KG1 (cell line): ENCODE measurements around the gene TJP2.
"Not testable (repeated sequence)": the region's sequence is repeated elsewhere in the genome, so short reads cannot be mapped to it uniquely, and the experiment has no call there.

Experiments used
- DNase-seq: peaks from one replicate; lab custom pipeline; 2025; lab: John Stamatoyannopoulos, UW

TJP2 gene

GRCh38 chr9:69158471-69158870 is 15.6 kb upstream of the TJP2 start:
- DNase-seq: no peak

- DNase-seq: not testable (repeated sequence)
These were observed 9.5 kb upstream of the TJP2 start for GRCh38 chr9:69164573-69164972.

DNA sequence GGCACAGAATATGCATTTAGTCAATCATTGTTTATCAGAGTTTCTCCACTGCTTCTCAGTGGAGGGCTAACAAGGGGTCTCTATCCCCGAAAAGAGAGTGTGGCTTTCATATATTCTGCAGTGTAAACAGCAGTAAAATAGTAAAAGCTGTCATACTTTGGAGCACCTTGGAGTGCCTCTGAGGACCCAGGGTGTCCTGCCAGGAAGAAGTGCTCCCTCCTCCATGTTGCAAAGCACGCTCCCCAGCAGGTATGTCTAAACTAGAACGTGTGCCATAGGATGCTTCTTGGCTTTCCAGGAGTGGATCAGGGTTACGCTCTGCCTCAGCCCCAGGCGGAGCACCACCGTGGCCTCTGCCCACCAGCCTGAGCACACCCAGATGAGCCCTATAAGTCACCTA is 8.5 kb upstream of the TJP2 start:
- DNase-seq: no peak

GRCh38 chr9:69168709-69169217 is 5.3 kb upstream of the TJP2 start:
- DNase-seq: no peak

GRCh38 chr9:69170231-69170630 is 3.8 kb upstream of the TJP2 start:
- no peak for DNase-seq

DNA sequence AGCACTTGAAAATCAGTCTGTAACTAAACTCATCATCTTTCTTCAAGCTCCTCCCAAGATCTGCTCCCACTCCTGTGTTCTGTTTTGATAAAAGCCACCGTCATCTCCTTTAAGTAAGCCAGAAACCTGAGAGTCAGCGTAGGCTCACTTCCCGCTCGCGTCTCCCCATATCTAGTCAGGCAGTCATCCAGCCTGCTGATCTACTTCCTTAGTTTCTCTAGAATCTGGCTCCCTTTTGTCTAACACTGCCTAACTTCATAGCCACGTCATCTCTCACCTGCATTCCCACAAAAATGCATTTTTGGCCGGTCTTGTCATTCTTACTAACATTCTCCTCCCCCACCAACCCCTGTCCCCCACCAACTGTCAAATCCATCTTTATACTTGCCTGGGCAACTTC is 3.0 kb upstream of the TJP2 start:
- DNase-seq: no peak

GRCh38 chr9:69171517-69171916 is 2.6 kb upstream of the TJP2 start:
- no peak for DNase-seq

GRCh38 chr9:69172895-69173294 is 1.2 kb upstream of the TJP2 start:
- DNase-seq: no peak

DNA sequence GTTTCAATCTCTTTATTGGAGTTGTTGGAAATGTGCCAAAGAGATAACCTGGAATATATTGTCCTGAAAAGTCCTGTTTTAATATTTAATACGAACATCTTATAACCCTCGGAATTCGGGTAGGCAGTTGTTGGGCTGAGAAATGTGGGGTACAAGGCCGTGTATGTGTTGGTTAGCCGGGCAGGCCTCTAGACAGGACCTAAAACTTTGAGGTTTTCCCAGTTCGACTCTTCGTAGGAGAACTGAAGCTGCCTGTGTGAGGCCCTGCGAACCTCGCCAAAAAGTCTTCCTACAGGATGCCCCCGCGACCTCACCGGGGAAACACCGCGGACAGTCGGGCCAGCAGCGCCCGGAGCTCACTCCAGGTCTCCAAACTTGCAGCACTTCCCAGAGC is 583 bp upstream of the TJP2 start:
- DNase-seq: no peak

DNA sequence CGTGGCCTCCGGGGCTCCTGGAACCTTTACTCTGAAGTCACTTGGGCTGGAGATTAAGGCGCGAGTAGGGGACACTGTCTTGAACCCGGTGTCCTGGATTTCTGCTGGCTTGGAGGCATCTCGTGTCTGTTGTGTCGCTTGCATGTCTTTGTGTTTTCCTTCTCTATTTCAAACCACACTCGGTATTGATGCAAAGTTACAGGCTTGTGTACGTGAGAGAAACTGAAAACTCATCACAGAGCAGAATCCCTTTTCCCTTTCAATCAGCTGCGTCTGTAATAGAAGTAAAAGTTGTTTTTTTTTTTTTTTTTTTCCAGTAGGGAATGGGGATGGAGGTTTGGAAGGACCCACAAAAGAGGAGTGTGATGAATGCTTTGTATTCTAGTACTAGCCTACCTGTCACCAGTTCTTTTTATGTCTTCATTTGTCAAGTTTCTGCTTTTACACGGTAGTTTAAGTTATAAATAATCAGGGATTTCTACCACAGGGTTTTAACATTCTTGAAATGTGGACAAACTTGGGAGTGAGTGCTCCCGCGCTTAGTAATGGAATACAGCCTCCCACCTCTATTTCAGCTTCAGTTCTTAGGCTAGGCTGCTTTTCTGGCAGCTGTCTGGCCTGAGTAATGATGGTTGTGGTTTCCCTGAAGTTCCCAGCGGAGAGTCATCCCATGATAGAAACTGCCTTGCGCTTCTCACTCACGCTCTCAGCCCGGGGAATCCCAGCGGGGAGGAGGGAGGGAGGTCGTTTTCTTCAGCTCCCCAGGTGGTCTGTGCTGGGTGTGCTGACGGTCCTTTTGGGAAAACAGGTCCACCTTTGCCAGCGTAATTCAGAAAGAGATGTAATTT is 763 bp downstream of the TJP2 start:
- no peak for DNase-seq

DNA sequence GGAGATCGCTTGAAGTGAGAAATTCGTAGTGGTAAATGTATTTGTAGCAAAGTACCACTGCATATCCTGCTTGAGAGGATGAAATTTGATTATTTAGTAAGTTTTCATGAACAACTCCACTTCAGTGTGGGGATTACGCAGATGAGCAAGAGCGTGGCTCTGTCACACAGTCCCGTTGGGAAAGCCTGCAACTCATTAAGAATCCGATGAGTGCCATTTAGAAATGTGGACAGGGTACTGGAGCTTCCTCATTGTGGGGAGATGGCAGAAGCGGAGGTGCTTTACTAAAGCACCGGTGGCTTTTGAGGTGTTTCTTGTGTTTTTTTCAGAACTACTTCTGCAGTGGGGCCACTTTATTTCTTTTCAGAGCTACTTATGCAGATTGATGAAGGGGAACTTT is 1.4 kb downstream of the TJP2 start:
- DNase-seq: no peak

GRCh38 chr9:69176471-69177171 is 2.5 kb downstream of the TJP2 start:
- no peak for DNase-seq

DNA sequence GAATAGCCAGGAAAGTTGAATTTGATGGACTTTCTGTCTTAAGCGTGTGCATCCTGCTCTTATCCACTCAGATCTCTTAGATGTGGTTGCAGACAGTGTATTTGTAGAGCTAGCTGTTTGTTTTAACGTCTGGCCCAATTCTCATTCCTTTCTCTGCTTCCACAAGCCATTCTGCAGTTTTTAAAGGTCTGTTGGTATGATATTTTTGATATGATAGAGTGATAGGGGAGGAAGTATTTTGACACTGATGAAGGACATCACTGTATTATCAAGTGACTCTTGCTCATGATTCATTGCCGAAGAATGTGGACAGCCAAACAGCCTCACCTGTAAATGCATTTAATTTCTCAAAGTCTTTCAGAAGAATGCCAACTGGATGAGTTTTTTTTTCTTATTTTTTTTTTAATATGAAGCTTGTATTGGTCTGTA is 4.5 kb downstream of the TJP2 start:
- no peak for DNase-seq

- DNase-seq: no peak
These were observed 5.0 kb downstream of the TJP2 start for GRCh38 chr9:69179037-69179436.

- DNase-seq: no peak
These were observed 6.1 kb downstream of the TJP2 start for GRCh38 chr9:69180200-69180599.

DNA sequence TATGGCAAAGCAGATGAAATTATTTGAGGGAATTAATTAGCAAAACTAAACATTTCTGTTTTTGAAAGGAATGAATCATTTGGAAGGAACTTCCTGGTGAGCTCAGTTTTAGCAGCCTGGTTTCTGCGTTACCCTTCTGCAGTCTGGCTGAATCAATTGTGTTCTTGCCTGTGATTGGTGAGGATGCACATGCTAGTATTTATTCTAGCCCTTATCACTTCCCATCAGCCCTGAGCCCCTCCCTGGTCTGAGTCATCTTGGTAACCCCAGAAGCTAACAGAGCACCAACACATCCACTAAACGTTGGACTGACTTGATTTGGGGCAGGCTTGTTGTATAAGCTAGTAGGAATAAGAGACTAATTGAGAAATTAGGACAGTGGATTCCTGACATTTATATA is 6.6 kb downstream of the TJP2 start:
- no peak for DNase-seq

DNA sequence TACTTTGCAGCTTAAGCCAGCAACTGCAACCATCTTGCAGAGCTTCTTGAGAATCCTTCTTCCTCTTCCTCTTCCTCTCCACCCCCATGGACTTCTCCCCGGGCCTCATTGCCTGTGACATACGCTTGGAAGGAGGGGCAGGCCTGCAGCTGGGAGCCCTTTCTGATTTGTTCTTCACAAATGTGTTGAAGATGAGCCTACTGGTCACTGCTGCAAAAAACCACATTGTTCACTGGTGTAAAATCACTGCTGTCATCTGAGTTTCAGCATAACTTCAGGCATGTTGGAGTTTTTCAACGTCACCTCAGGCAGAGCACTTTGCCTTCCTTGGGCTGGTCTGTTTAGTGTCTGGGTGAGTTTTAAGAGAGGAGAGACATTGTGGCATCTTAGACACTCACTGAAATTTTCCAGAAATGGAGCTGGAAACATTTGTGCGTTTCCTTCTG is 7.9 kb downstream of the TJP2 start:
- no peak for DNase-seq

DNA sequence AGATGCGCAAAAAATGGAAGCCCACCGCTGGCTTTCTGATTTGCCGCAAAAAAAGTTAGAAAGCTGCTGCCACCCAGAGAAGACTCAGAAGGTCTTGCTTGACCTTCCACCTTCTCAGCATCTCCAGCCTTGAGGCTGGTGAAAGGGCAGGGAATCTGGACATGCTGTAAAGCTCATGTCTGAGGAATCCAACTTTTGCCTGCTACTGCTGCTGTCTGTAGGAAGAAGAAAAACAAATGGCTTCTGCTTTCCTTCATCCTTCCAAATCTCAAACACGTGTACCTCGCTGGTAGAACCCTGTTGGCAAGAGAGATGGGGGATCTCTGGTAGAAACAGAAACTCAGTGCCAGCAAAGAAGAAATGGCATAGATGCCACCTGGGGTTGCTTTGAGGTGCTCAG is 10.2 kb downstream of the TJP2 start:
- DNase-seq: no peak

- no peak for DNase-seq
These were observed 12.9 kb downstream of the TJP2 start for GRCh38 chr9:69186841-69187611.

GRCh38 chr9:69188975-69189374 is 14.9 kb downstream of the TJP2 start:
- DNase-seq: no peak

GRCh38 chr9:69190086-69190862 is 16.2 kb downstream of the TJP2 start:
- DNase-seq: no peak

DNA sequence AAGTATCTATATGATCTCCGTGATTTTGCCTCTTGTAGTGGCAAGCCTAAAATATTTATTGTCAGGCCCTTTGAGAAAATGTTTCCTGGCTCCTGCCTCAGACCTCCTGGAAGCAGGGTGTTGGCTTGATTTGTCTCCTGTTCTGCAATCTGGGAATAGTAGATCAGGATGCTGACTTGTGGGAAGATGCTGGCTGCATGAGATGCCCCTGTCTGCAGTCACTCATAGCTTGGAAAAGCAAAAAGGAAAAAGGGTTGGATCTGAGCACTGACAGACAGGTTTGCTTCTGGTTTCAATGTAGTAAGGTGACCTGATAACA is 16.7 kb downstream of the TJP2 start:
- no peak for DNase-seq
